H9 (cell line): ENCODE results near the gene KBTBD12. TPM values are rescaled to one million over a fixed set of nuclear protein-coding genes. Genes with fewer than 3 reads are reported as not detected.

Experiments
- DNase-seq: peaks from one replicate; pipeline ENCODE4 v3.0.0-alpha.2; 2017
- H2AFZ ChIP-seq: one replicate; pipeline ENCODE4 v1.6.1; 2013; ENCODE audit warnings: mild to moderate bottlenecking, low read length, control low read depth, moderate library complexity
- H2AK5ac ChIP-seq: 2 replicates; pipeline ENCODE4 v1.6.1; 2013; ENCODE audit warnings: low read length, control low read depth, mixed read lengths; ENCODE audit not compliant: insufficient read length
- H2BK120ac ChIP-seq: one replicate; pipeline ENCODE4 v1.6.1; 2013; ENCODE audit warnings: low read depth, mild to moderate bottlenecking, low read length, control low read depth, inconsistent platforms; ENCODE audit not compliant: poor library complexity, severe bottlenecking
- H2BK12ac ChIP-seq: 2 replicates; pipeline ENCODE4 v1.6.1; 2013; ENCODE audit warnings: low read length, control low read depth, mixed read lengths, low read depth; ENCODE audit not compliant: insufficient read length
- H2BK15ac ChIP-seq: 2 replicates; pipeline ENCODE4 v1.6.1; 2013; ENCODE audit warnings: low read depth, low read length, control low read depth
- H2BK20ac ChIP-seq: one replicate; pipeline ENCODE4 v1.6.1; 2013; ENCODE audit warnings: low read depth, mild to moderate bottlenecking, low read length, control low read depth, inconsistent platforms; ENCODE audit not compliant: poor library complexity, severe bottlenecking
- H2BK5ac ChIP-seq: 2 replicates; pipeline ENCODE4 v1.6.1; 2013; ENCODE audit warnings: low read length, control low read depth, mixed read lengths; ENCODE audit not compliant: insufficient read length
- H3K14ac ChIP-seq: 2 replicates; pipeline ENCODE4 v1.6.1; 2013; ENCODE audit warnings: low read length, control low read depth; ENCODE audit not compliant: insufficient read depth
- H3K18ac ChIP-seq: 2 replicates; pipeline ENCODE4 v1.6.1; 2013; ENCODE audit warnings: low read depth, mild to moderate bottlenecking, mixed read lengths, low read length, control low read depth; ENCODE audit not compliant: insufficient read length
- H3K23ac ChIP-seq: 2 replicates; pipeline ENCODE4 v1.6.1; 2013; ENCODE audit warnings: low read length, control low read depth, mixed read lengths, low read depth; ENCODE audit not compliant: insufficient read length
- H3K23me2 ChIP-seq: 2 replicates; pipeline ENCODE4 v1.6.1; 2013; ENCODE audit warnings: low read depth, mild to moderate bottlenecking, mixed read lengths, low read length, control low read depth; ENCODE audit not compliant: insufficient read length, poor library complexity, severe bottlenecking
- H3K27ac ChIP-seq: 2 replicates; pipeline ENCODE4 v1.5.1; 2013; ENCODE audit warnings: low read length, control low read depth, mixed read lengths, low read depth; ENCODE audit not compliant: insufficient read length
- H3K27me3 ChIP-seq: 2 replicates; pipeline ENCODE4 v1.6.1; 2013; ENCODE audit warnings: low read length, control low read depth, inconsistent platforms; ENCODE audit not compliant: insufficient read depth
- H3K4ac ChIP-seq: 2 replicates; pipeline ENCODE4 v1.6.1; 2013; ENCODE audit warnings: low read depth, mild to moderate bottlenecking, control low read depth, inconsistent platforms, low read length, moderate library complexity
- H3K4me1 ChIP-seq: 2 replicates; pipeline ENCODE4 v1.6.1; 2013; ENCODE audit warnings: low read length, control low read depth, inconsistent platforms; ENCODE audit not compliant: insufficient read depth
- H3K4me2 ChIP-seq: 2 replicates; pipeline ENCODE4 v1.6.1; 2013; ENCODE audit warnings: low read length, control low read depth, mixed read lengths; ENCODE audit not compliant: insufficient read length, insufficient read depth
- H3K56ac ChIP-seq: 2 replicates; pipeline ENCODE4 v1.6.1; 2013; ENCODE audit warnings: low read depth, mild to moderate bottlenecking, mixed read lengths, low read length, control low read depth; ENCODE audit not compliant: insufficient read length
- H3K79me1 ChIP-seq: 2 replicates; pipeline ENCODE4 v1.6.1; 2013; ENCODE audit warnings: low read depth, mild to moderate bottlenecking, moderate library complexity, low read length, control low read depth, inconsistent platforms; ENCODE audit not compliant: insufficient read depth, poor library complexity, severe bottlenecking
- H3K79me2 ChIP-seq: 2 replicates; pipeline ENCODE4 v1.6.1; 2013; ENCODE audit warnings: low read length, control low read depth, inconsistent platforms; ENCODE audit not compliant: insufficient read depth
- H3K9ac ChIP-seq: 2 replicates; pipeline ENCODE4 v1.6.1; 2013; ENCODE audit warnings: low read length, control low read depth, mixed read lengths; ENCODE audit not compliant: insufficient read length; ENCODE audit errors: extremely low read depth
- H3K9me3 ChIP-seq: one replicate; pipeline ENCODE4 v1.6.1; 2013; ENCODE audit warnings: low read depth, low read length, inconsistent platforms; ENCODE audit not compliant: control insufficient read depth
- H3T11ph ChIP-seq: one replicate; pipeline ENCODE4 v1.6.1; 2013; ENCODE audit warnings: mild to moderate bottlenecking, low read length, control low read depth, inconsistent platforms
- H4K20me1 ChIP-seq: one replicate; pipeline ENCODE4 v1.6.1; 2013; ENCODE audit not compliant: control insufficient read depth, insufficient read length, insufficient read depth
- H4K5ac ChIP-seq: 2 replicates; pipeline ENCODE4 v1.6.1; 2013; ENCODE audit warnings: low read depth, mild to moderate bottlenecking, mixed read lengths, low read length, control low read depth; ENCODE audit not compliant: insufficient read length
- H4K8ac ChIP-seq: replicated peaks from 2 replicates; pipeline ENCODE4 v1.6.1; 2013; ENCODE audit warnings: low read length, control low read depth, mixed read lengths, low read depth; ENCODE audit not compliant: insufficient read length
- H4K91ac ChIP-seq: 2 replicates; pipeline ENCODE4 v1.6.1; 2013; ENCODE audit warnings: low read depth, mild to moderate bottlenecking, moderate library complexity, mixed read lengths, low read length, control low read depth; ENCODE audit not compliant: insufficient read length
- H3K27ac Mint-ChIP-seq, 3 experiments: 2 replicates in 2 of 3; 3 replicates in 1 of 3; pipeline ENCODE4 v1.8.0; 2020 to 2021; ENCODE audit warnings: mixed read lengths in 3 of 3, mild to moderate bottlenecking in 1 of 3, moderate library complexity in 1 of 3
- H3K27me3 Mint-ChIP-seq: 2 replicates; pipeline ENCODE4 v1.8.0; 2021; ENCODE audit warnings: low read depth, mild to moderate bottlenecking, moderate library complexity, mixed read lengths
- H3K36me3 Mint-ChIP-seq, 3 experiments: 2 replicates in 2 of 3; 3 replicates in 1 of 3; pipeline ENCODE4 v1.8.0; 2020 to 2021; ENCODE audit warnings: low read depth in 3 of 3, mixed read lengths in 3 of 3; ENCODE audit not compliant: insufficient read depth in 1 of 3
- H3K4me1 Mint-ChIP-seq, 2 experiments: 2 replicates each; pipeline ENCODE4 v1.8.0; 2020; ENCODE audit warnings: mixed read lengths in 2 of 2
- H3K4me3 Mint-ChIP-seq, 2 experiments: 2 replicates in 1 of 2; 3 replicates in 1 of 2; pipeline ENCODE4 v1.8.0; 2020 to 2021; ENCODE audit warnings: mild to moderate bottlenecking in 2 of 2, mixed read lengths in 2 of 2, moderate library complexity in 1 of 2
- H3K9me3 Mint-ChIP-seq, 2 experiments: 2 replicates in 1 of 2; 3 replicates in 1 of 2; pipeline ENCODE4 v1.8.0; 2020; ENCODE audit warnings: mild to moderate bottlenecking in 2 of 2, mixed read lengths in 2 of 2, moderate library complexity in 1 of 2
- total RNA-seq: library from RNA; stranded (reverse); gene quantifications from 2 replicates; pipeline ENCODE4 v1.2.1, GENCODE V29; 2021
- TF ChIP-seq, protein P1 (sequence below): fragments of 200-600 bp; sonication (generic); conservative IDR thresholded peaks from 3 replicates; pipeline ENCODE4 v1.8.0; 2021; ENCODE audit warnings: antibody characterized with exemption, mild to moderate bottlenecking

Gene KBTBD12
- total RNA-seq, 1 experiment from 2014 or later, result not detected

DNA sequence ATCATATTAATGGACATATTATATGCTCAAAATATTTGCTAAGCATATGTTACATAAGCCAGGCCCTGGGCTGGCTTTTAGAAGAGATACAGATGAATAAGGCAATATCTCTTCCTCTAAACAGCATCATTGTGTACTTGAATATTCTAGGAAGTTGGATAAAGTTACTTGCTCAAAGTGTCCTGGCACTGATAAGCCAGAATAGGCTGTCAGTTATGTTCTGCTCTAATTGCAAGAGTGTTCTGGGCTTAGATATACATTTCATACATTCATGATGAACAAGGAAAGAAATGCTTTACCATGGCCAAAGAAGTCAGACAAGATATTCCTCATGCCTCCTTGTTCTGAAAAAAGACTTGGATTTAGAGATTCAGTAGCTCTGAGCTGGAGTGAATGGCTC lies 40.7 kb downstream of the KBTBD12 start:
- DNase-seq, result no peak
- Mint-ChIP-seq H3K36me3 (no peaks in the 10 kb centered on the region), H3K9me3 (no peaks in the 10 kb centered on the region), H3K27ac (no peak overlapping the region), H3K4me3 (no peak overlapping the region), H3K27me3 (peaks cover 2% of the 10 kb centered on the region), H3K4me1 (peaks cover 11 to 12% of the 10 kb centered on the region in 2 experiments)
- no peak overlapping the region for H3K4me2 ChIP-seq
- H4K91ac ChIP-seq, result no peak overlapping the region
- H2BK15ac ChIP-seq, result no peak overlapping the region
- H4K20me1 ChIP-seq, result no peaks in the 10 kb centered on the region
- H2AFZ ChIP-seq, result no peak overlapping the region
- H3K18ac ChIP-seq, result no peak overlapping the region
- H3K79me1 ChIP-seq, result no peaks in the 10 kb centered on the region
- no peak overlapping the region for H2BK20ac ChIP-seq
- no peak overlapping the region for H2AK5ac ChIP-seq
- no peak overlapping the region for H4K8ac ChIP-seq
- H2BK5ac ChIP-seq, result no peak overlapping the region
- H3K56ac ChIP-seq, result no peak overlapping the region
- H3K9me3 ChIP-seq, result no peaks in the 10 kb centered on the region
- no peak overlapping the region for H4K5ac ChIP-seq
- H3K14ac ChIP-seq, result no peak overlapping the region
- H3K4me1 ChIP-seq, result no peaks in the 10 kb centered on the region
- H2BK12ac ChIP-seq, result no peak overlapping the region
- no peak overlapping the region for H3K27ac ChIP-seq
- no peak overlapping the region for H3T11ph ChIP-seq
- H3K23me2 ChIP-seq, result no peaks in the 10 kb centered on the region
- H3K79me2 ChIP-seq, result no peaks in the 10 kb centered on the region
- TF ChIP-seq, protein P1, sequence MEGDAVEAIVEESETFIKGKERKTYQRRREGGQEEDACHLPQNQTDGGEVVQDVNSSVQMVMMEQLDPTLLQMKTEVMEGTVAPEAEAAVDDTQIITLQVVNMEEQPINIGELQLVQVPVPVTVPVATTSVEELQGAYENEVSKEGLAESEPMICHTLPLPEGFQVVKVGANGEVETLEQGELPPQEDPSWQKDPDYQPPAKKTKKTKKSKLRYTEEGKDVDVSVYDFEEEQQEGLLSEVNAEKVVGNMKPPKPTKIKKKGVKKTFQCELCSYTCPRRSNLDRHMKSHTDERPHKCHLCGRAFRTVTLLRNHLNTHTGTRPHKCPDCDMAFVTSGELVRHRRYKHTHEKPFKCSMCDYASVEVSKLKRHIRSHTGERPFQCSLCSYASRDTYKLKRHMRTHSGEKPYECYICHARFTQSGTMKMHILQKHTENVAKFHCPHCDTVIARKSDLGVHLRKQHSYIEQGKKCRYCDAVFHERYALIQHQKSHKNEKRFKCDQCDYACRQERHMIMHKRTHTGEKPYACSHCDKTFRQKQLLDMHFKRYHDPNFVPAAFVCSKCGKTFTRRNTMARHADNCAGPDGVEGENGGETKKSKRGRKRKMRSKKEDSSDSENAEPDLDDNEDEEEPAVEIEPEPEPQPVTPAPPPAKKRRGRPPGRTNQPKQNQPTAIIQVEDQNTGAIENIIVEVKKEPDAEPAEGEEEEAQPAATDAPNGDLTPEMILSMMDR, result no peak
- no peak overlapping the region for H3K4ac ChIP-seq
- H3K9ac ChIP-seq, result no peak overlapping the region
- H3K27me3 ChIP-seq, result no peaks in the 10 kb centered on the region
- H2BK120ac ChIP-seq, result no peak overlapping the region
- no peak overlapping the region for H3K23ac ChIP-seq
